ENCODE results near the gene ANKS4B. TPM values are rescaled to one million over a fixed set of nuclear protein-coding genes. Genes with fewer than 3 reads are reported as not detected.

ANKS4B gene
- total RNA-seq, 1 experiment from 2014 or later: not detected

- in situ Hi-C loops (cut with HindIII; ENCODE audit: low pct_unique_long_range_greater_than_20kb, low sequenced_read_pairs): no loop called here
- Histone ChIP-seq H3K4me3 (ENCODE audit: low read depth in 2 of 2, low read length in 2 of 2) (no peak overlapping the region), H3K4me1 (ENCODE audit: control insufficient read depth, insufficient read depth, low read length) (no peaks in the 10 kb centered on the region), H3K36me3 (ENCODE audit: control insufficient read depth, insufficient read depth, low read length) (no peaks in the 10 kb centered on the region), H3K9me3 (ENCODE audit: control insufficient read depth, insufficient read depth, low read depth, low read length) (no peaks in the 10 kb centered on the region), H3K27me3 (ENCODE audit: control insufficient read depth, insufficient read depth, low read length) (peaks cover 6% of the 10 kb centered on the region), H3K27ac (ENCODE audit: low read length) (no peak overlapping the region)
- ChIA-PET POLR2A (no interaction called here), CTCF (no interaction called here)
- intact Hi-C loops (cut with micrococcal nuclease; ENCODE audit: unreplicated experiment): no loop called here
- ATAC-seq (no peak), DNase-seq (ENCODE audit: low read depth, low spot score) (no peak)
- BruUV-seq (replicated peaks): no TSS peak
- TF ChIP-seq CTCF (IDR thresholded peaks at IDR 0.05): no peak
- no peak for TF ChIP-seq REST (IDR thresholded peaks at IDR 0.05; ENCODE audit: insufficient read depth in 1 of 2, low read depth in 2 of 2, low read length in 1 of 2)
- no peak for TF ChIP-seq POLR2AphosphoS5 (IDR thresholded peaks at IDR 0.05; ENCODE audit: low read depth, low read length)
- no peak for TF ChIP-seq SIN3A (IDR thresholded peaks at IDR 0.05; ENCODE audit: borderline replicate concordance, insufficient read depth, low read depth, low read length)
- TF ChIP-seq TCF7L2 (IDR thresholded peaks at IDR 0.05; ENCODE audit: low read depth, low read length): no peak
Observed at GRCh38 chr16:21219551-21219950, 13.9 kb upstream of the ANKS4B start.

- no peak for DNase-seq (ENCODE audit: low read depth, low spot score)
- H3K36me3 ChIP-seq (ENCODE audit: control insufficient read depth, insufficient read depth, low read length): no peaks in the 10 kb centered on the region
- H3K27me3 ChIP-seq (ENCODE audit: control insufficient read depth, insufficient read depth, low read length): peaks cover 18% of the 10 kb centered on the region
- ChIA-PET POLR2A (no interaction called here), CTCF (no interaction called here)
- no peak overlapping the region for H3K4me3 ChIP-seq (ENCODE audit: low read depth in 2 of 2, low read length in 2 of 2)
- no peaks in the 10 kb centered on the region for H3K9me3 ChIP-seq (ENCODE audit: control insufficient read depth, insufficient read depth, low read depth, low read length)
- no TSS peak for BruUV-seq (replicated peaks)
- no peak overlapping the region for H3K27ac ChIP-seq (ENCODE audit: low read length)
- no peaks in the 10 kb centered on the region for H3K4me1 ChIP-seq (ENCODE audit: control insufficient read depth, insufficient read depth, low read length)
- intact Hi-C loops (cut with micrococcal nuclease; ENCODE audit: unreplicated experiment): no loop called here
- TF ChIP-seq CTCF (IDR thresholded peaks at IDR 0.05) (no peak), SIN3A (IDR thresholded peaks at IDR 0.05; ENCODE audit: borderline replicate concordance, insufficient read depth, low read depth, low read length) (no peak), TCF7L2 (IDR thresholded peaks at IDR 0.05; ENCODE audit: low read depth, low read length) (no peak), POLR2AphosphoS5 (IDR thresholded peaks at IDR 0.05; ENCODE audit: low read depth, low read length) (no peak), REST (IDR thresholded peaks at IDR 0.05; ENCODE audit: insufficient read depth in 1 of 2, low read depth in 2 of 2, low read length in 1 of 2) (no peak)
- ATAC-seq: no peak
- in situ Hi-C loops (cut with HindIII; ENCODE audit: low pct_unique_long_range_greater_than_20kb, low sequenced_read_pairs): no loop called here
Observed at GRCh38 chr16:21222495-21223337, 10.8 kb upstream of the ANKS4B start.
